ENCODE results near the gene CRB3. TPM values are rescaled to one million over a fixed set of nuclear protein-coding genes. Genes with fewer than 3 reads are reported as not detected.

Gene CRB3
- total RNA-seq, 1 experiment from 2014 or later, result 29.9 TPM

- no peak for TF ChIP-seq JAZF1 (CRISPR knock-in tag; IDR thresholded peaks at IDR 0.05)
- TF ChIP-seq IRF1 (CRISPR knock-in tag; IDR thresholded peaks at IDR 0.05), result peak; percentile 95
- peak; percentile 97 for TF ChIP-seq ARID4B (CRISPR knock-in tag; IDR thresholded peaks at IDR 0.05; ENCODE audit: borderline replicate concordance)
- TF ChIP-seq ZNF281 (CRISPR knock-in tag; IDR thresholded peaks at IDR 0.05), result peak; percentile 93
- TF ChIP-seq FOXK1 (CRISPR knock-in tag; IDR thresholded peaks at IDR 0.05), result peak; percentile 93
- TF ChIP-seq TEAD1 (CRISPR knock-in tag; IDR thresholded peaks at IDR 0.05), result peak; percentile 97
- TF ChIP-seq E2F1 (CRISPR knock-in tag; IDR thresholded peaks at IDR 0.05), result peak; percentile 96
- TF ChIP-seq TCF7 (CRISPR knock-in tag; IDR thresholded peaks at IDR 0.05; ENCODE audit: low read depth), result peak; percentile 94
- TF ChIP-seq ATF6 (CRISPR knock-in tag; IDR thresholded peaks at IDR 0.05), result no peak
- peak; percentile 94 for TF ChIP-seq RELA (CRISPR knock-in tag; IDR thresholded peaks at IDR 0.05; ENCODE audit: borderline replicate concordance)
- TF ChIP-seq PRDM15 (CRISPR knock-in tag; IDR thresholded peaks at IDR 0.05), result peak; percentile 64; the same call in 1 of the 2 replicates
- TF ChIP-seq NR2C2 (CRISPR knock-in tag; IDR thresholded peaks at IDR 0.05), result peak; percentile 89
- peak; percentile 94 for TF ChIP-seq ATF2 (CRISPR knock-in tag; IDR thresholded peaks at IDR 0.05; ENCODE audit: borderline replicate concordance, low read depth)
- no peak for TF ChIP-seq AFF4 (CRISPR knock-in tag; IDR thresholded peaks at IDR 0.05; ENCODE audit: borderline replicate concordance)
- TF ChIP-seq NFYB (CRISPR knock-in tag; conservative IDR thresholded peaks at IDR 0.05; ENCODE audit: low read depth), result peak; percentile 98
- TF ChIP-seq IRF2 (CRISPR knock-in tag; IDR thresholded peaks at IDR 0.05; ENCODE audit: borderline replicate concordance, low read depth), result 0 out of 2 replicates have a peak, but pooled peaks have one; percentile 74
Measured at GRCh38 chr19:6424939-6425731, 38.9 kb upstream of the CRB3 start (continued).
